ENCODE data around the gene OR5H15. TPM values are rescaled to one million over a fixed set of nuclear protein-coding genes. Genes with fewer than 3 reads are reported as not detected.
A peak's percentile ranks its signal among the peaks of the same experiment; 100 is the strongest.
"Not testable (repeated sequence)": the region's sequence is repeated elsewhere in the genome, so short reads cannot be mapped to it uniquely, and the experiment has no call there.

The OR5H15 gene
- total and polyA plus RNA-seq, 4 experiments from 2014 or later, result not detected

DNA sequence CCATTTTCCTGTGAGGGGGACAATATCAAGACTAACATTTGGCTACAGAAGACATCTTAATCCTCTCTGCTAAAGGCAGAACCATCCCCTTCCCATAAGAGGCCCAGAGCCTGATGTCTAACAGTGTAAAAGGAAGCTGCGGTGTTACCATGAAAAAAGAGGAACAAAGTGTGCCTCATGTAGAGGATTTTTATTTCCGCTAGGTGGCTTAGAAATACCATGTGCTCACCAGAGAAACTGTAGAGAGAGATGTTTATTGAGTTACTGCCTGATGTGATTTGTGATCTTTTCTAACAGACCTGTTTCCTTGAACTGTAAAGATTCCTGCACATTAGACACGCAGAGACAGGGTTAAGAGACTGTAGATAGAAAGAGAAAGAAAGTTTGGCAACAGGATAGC, 22.0 kb downstream of the OR5H15 start:
- ChIA-PET POLR2A (ENCODE audit: partially characterized antibody) (no interaction called here), CTCF (ENCODE audit: partially characterized antibody) (interaction anchor here (1.4 kb wide), 1 partner anchor 412 kb away, joined by 3 read pairs; no protein-coding TSS in a partner anchor)
- Histone ChIP-seq H3K4me1 (ENCODE audit: insufficient read depth, low read length) (no peaks in the 10 kb centered on the region), H3K9me3 (ENCODE audit: control insufficient read depth in 1 of 2, low read length in 2 of 2) (no peaks in the 10 kb centered on the region), H3K4me3 (ENCODE audit: low read length in 2 of 2) (no peak overlapping the region), H3K27ac (ENCODE audit: low read depth, low read length) (no peak overlapping the region), H3K27me3 (ENCODE audit: insufficient read depth, low read length) (no peaks in the 10 kb centered on the region), H3K36me3 (ENCODE audit: insufficient read depth, low read length) (no peaks in the 10 kb centered on the region)
- DNase-seq, result peak in 4 of 5 donors; percentile 15 to 26 (median 17)
- Mint-ChIP-seq H3K9me3 (no peaks in the 10 kb centered on the region), H3K4me3 (peak overlapping the region in 1 of 8 donors; percentile 37), H3K36me3 (no peaks in the 10 kb centered on the region), H3K27me3 (peaks cover 3 to 7% of the 10 kb centered on the region in 2 donors), H3K4me1 (peaks cover 0 to 7% (median 2%) of the 10 kb centered on the region in 4 donors), H3K27ac (peak overlapping the region in 2 of 7 donors; percentile 25 to 44)
- intact Hi-C loops (cut with micrococcal nuclease), result loop anchor here (1.0 kb wide), 2 partner anchors 141 to 385 kb away; no protein-coding TSS in a partner anchor

DNA sequence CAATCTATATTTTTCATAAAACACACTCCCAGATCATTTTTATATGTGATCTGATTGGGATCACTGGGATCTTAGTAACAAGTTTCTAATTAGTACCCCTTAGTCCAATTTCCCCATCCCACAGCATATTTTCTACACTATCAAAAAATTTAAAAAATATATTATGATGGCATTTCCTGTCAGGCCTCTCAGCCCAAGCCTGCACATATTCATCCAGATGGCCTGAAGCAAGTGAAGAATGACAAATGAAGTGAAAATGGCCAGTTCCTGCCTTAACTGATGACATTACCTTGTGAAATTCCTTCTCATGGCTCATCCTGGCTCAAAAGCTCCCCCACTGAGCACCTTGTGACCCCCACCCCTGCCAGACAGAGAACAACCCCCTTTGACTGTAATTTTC, 24.4 kb downstream of the OR5H15 start:
- H3K27ac ChIP-seq (ENCODE audit: low read depth, low read length); POLR2A ChIA-PET (ENCODE audit: partially characterized antibody); CTCF ChIA-PET (ENCODE audit: partially characterized antibody); H3K9me3 ChIP-seq (ENCODE audit: control insufficient read depth in 1 of 2, low read length in 2 of 2); H3K9me3 Mint-ChIP-seq; DNase-seq; H3K4me1 Mint-ChIP-seq; intact Hi-C loops (cut with micrococcal nuclease); H3K4me3 ChIP-seq (ENCODE audit: low read length in 2 of 2); H3K36me3 Mint-ChIP-seq; H3K4me3 Mint-ChIP-seq; H3K36me3 ChIP-seq (ENCODE audit: insufficient read depth, low read length); H3K4me1 ChIP-seq (ENCODE audit: insufficient read depth, low read length); H3K27me3 Mint-ChIP-seq; H3K27me3 ChIP-seq (ENCODE audit: insufficient read depth, low read length): not testable (repeated sequence)
- H3K27ac Mint-ChIP-seq, result peak overlapping the region in 1 of 7 donors; percentile 11

DNA sequence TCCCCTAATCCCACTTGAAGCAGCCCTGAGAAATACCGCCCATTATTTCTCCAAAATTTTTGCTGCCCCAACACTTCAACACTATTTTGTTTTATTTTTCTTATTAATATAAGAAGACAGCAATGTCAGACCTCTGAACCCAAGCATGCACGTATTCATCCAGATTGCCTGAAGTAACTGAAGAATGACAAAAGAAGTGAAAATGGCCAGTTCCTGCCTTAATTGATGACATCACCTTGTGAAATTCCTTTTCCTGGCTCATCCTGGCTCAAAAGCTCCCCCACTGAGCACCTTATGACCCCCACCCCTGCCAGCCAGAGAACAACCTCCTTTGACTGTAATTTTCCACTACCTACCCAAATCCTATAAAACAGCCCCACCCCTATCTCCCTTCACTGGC, 29.8 kb downstream of the OR5H15 start:
- H3K27ac Mint-ChIP-seq, result peak overlapping the region in 1 of 7 donors; percentile 62
- H3K4me1 ChIP-seq (ENCODE audit: insufficient read depth, low read length); CTCF ChIA-PET (ENCODE audit: partially characterized antibody); H3K27me3 ChIP-seq (ENCODE audit: insufficient read depth, low read length); H3K27me3 Mint-ChIP-seq; H3K27ac ChIP-seq (ENCODE audit: low read depth, low read length); H3K4me3 ChIP-seq (ENCODE audit: low read length in 2 of 2); H3K36me3 Mint-ChIP-seq; intact Hi-C loops (cut with micrococcal nuclease); H3K9me3 Mint-ChIP-seq; POLR2A ChIA-PET (ENCODE audit: partially characterized antibody); H3K4me3 Mint-ChIP-seq; H3K9me3 ChIP-seq (ENCODE audit: control insufficient read depth in 1 of 2, low read length in 2 of 2); DNase-seq; H3K4me1 Mint-ChIP-seq; H3K36me3 ChIP-seq (ENCODE audit: insufficient read depth, low read length): not testable (repeated sequence)

DNA sequence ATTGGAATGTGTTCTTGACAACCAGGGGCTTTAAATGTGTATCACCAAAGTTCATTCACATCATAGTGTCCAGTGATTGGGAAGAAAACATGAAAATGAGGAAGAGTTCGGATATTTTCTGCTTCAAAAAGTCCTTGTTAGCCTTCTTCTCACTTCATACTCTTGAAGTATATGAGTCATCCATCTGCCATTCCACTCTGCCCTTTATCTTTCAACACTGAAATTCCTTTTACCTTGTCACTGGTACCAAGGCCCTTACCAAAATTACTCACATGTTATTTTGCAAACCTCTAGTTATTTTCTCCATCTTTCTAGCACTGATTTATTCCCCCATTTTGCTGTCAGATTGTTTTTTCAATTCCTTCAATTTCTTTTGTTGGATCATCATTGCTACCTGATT, 32.5 kb downstream of the OR5H15 start:
- Histone ChIP-seq H3K4me1 (ENCODE audit: insufficient read depth, low read length) (no peaks in the 10 kb centered on the region), H3K36me3 (ENCODE audit: insufficient read depth, low read length) (no peaks in the 10 kb centered on the region), H3K27ac (ENCODE audit: low read depth, low read length) (no peak overlapping the region), H3K27me3 (ENCODE audit: insufficient read depth, low read length) (no peaks in the 10 kb centered on the region), H3K9me3 (ENCODE audit: control insufficient read depth in 1 of 2, low read length in 2 of 2) (no peaks in the 10 kb centered on the region), H3K4me3 (ENCODE audit: low read length in 2 of 2) (no peak overlapping the region)
- POLR2A ChIA-PET (ENCODE audit: partially characterized antibody), result no interaction called here
- intact Hi-C loops (cut with micrococcal nuclease), result no loop called here
- H3K27me3 Mint-ChIP-seq, result peaks cover 0 to 4% of the 10 kb centered on the region in 2 donors
- no peak overlapping the region for H3K27ac Mint-ChIP-seq
- no peak for DNase-seq
- peaks cover 0 to 6% (median 0%) of the 10 kb centered on the region in 8 donors for H3K9me3 Mint-ChIP-seq
- CTCF ChIA-PET (ENCODE audit: partially characterized antibody), result no interaction called here
- H3K4me3 Mint-ChIP-seq, result no peak overlapping the region
- H3K36me3 Mint-ChIP-seq, result no peaks in the 10 kb centered on the region
- no peaks in the 10 kb centered on the region for H3K4me1 Mint-ChIP-seq

DNA sequence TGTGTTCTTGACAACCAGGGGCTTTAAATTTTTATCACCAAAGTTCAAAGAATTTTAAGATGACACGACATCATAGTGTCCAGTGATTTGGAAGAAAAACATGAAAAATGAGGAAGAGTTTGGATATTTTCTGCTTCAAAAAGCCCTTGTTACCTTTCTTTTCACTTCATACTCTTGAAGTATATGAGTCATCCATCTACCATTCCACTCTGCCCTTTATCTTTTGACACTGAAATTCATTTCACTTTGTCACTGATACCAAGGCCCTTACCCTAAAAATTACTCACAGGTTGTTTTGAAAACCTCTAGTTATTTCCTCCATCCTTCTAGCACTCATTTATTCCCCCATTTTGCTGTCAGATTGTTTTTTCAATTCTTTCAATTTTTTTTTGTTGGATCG, 42.7 kb downstream of the OR5H15 start:
- Mint-ChIP-seq H3K9me3 (peaks cover 0 to 4% (median 0%) of the 10 kb centered on the region in 8 donors), H3K4me3 (no peak overlapping the region), H3K4me1 (peaks cover 0 to 1% (median 0%) of the 10 kb centered on the region in 4 donors), H3K27me3 (peaks cover 0 to 7% of the 10 kb centered on the region in 2 donors), H3K27ac (no peak overlapping the region), H3K36me3 (no peaks in the 10 kb centered on the region)
- ChIA-PET CTCF (ENCODE audit: partially characterized antibody) (no interaction called here), POLR2A (ENCODE audit: partially characterized antibody) (no interaction called here)
- Histone ChIP-seq H3K27ac (ENCODE audit: low read depth, low read length) (no peak overlapping the region), H3K27me3 (ENCODE audit: insufficient read depth, low read length) (no peaks in the 10 kb centered on the region), H3K4me3 (ENCODE audit: low read length in 2 of 2) (no peak overlapping the region), H3K36me3 (ENCODE audit: insufficient read depth, low read length) (no peaks in the 10 kb centered on the region), H3K4me1 (ENCODE audit: insufficient read depth, low read length) (no peaks in the 10 kb centered on the region), H3K9me3 (ENCODE audit: control insufficient read depth in 1 of 2, low read length in 2 of 2) (no peaks in the 10 kb centered on the region)
- intact Hi-C loops (cut with micrococcal nuclease), result no loop called here
- no peak for DNase-seq

DNA sequence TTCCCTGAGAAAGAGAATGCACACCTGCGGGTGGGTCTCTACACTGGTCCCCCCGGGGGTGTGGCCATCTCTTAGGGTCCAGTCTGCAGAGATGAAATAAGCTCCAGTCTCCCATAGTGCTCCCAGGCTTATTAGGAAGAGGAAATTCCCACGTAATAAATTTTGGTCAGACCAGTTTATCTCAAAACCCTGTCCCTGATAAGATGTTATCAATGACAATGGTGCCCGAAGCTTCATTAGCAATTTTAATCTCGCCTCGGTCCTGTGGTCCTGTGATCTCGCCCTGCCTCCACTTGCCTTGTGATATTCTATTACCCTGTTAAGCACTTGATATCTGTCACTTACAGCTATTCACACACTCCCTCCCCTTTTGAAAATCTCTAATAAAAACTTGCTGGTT, 46.8 kb downstream of the OR5H15 start:
- ChIA-PET POLR2A (ENCODE audit: partially characterized antibody) (no interaction called here), CTCF (ENCODE audit: partially characterized antibody) (no interaction called here)

DNA sequence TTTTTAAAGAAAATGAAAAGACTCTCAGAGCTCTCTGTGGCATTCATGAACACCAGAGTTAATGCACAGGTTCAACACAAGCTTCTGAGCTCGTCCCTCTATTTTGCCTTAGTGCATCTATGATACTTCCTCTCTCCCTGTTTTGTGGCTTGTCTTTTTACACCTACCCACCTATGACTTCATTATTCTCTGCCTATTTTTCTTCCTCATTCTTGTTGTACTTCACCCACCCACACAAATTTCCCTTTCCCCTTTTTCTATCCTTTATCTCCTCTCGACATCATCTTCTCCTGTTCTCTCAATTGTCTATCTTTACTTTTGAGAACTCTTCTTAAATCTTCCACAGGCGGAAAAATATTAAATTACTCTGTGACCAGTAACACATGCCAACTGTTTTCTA, 48.6 kb downstream of the OR5H15 start:
- H3K36me3 ChIP-seq (ENCODE audit: insufficient read depth, low read length), result no peaks in the 10 kb centered on the region
- no peaks in the 10 kb centered on the region for H3K36me3 Mint-ChIP-seq
- peaks cover 2 to 8% of the 10 kb centered on the region in 2 donors for H3K27me3 Mint-ChIP-seq
- CTCF ChIA-PET (ENCODE audit: partially characterized antibody), result no interaction called here
- peaks cover 0 to 1% (median 0%) of the 10 kb centered on the region in 4 donors for H3K4me1 Mint-ChIP-seq
- H3K4me3 Mint-ChIP-seq, result no peak overlapping the region
- POLR2A ChIA-PET (ENCODE audit: partially characterized antibody), result no interaction called here
- no peak overlapping the region for H3K27ac Mint-ChIP-seq
- H3K27me3 ChIP-seq (ENCODE audit: insufficient read depth, low read length), result no peaks in the 10 kb centered on the region
- intact Hi-C loops (cut with micrococcal nuclease), result no loop called here
- H3K9me3 ChIP-seq (ENCODE audit: control insufficient read depth in 1 of 2, low read length in 2 of 2), result no peaks in the 10 kb centered on the region
- no peaks in the 10 kb centered on the region for H3K4me1 ChIP-seq (ENCODE audit: insufficient read depth, low read length)
- H3K9me3 Mint-ChIP-seq, result peaks cover 0 to 1% (median 0%) of the 10 kb centered on the region in 8 donors
- H3K27ac ChIP-seq (ENCODE audit: low read depth, low read length), result no peak overlapping the region
- DNase-seq, result no peak
- no peak overlapping the region for H3K4me3 ChIP-seq (ENCODE audit: low read length in 2 of 2)

More for the DNA sequence above, 46.8 kb downstream of the OR5H15 start:
- Histone ChIP-seq H3K36me3 (ENCODE audit: insufficient read depth, low read length) (no peaks in the 10 kb centered on the region), H3K27ac (ENCODE audit: low read depth, low read length) (no peak overlapping the region), H3K4me1 (ENCODE audit: insufficient read depth, low read length) (no peaks in the 10 kb centered on the region), H3K4me3 (ENCODE audit: low read length in 2 of 2) (no peak overlapping the region), H3K27me3 (ENCODE audit: insufficient read depth, low read length) (no peaks in the 10 kb centered on the region), H3K9me3 (ENCODE audit: control insufficient read depth in 1 of 2, low read length in 2 of 2) (no peaks in the 10 kb centered on the region)
- Mint-ChIP-seq H3K36me3 (no peaks in the 10 kb centered on the region), H3K27me3 (peaks cover 0 to 13% of the 10 kb centered on the region in 2 donors), H3K27ac (no peak overlapping the region), H3K4me1 (peaks cover 0 to 1% (median 0%) of the 10 kb centered on the region in 4 donors), H3K9me3 (peaks cover 0 to 4% (median 0%) of the 10 kb centered on the region in 8 donors), H3K4me3 (no peak overlapping the region)
- DNase-seq, result no peak
- intact Hi-C loops (cut with micrococcal nuclease), result no loop called here

All from CD4-positive, alpha-beta memory T cell (primary cell).